GM19468 (cell line): ENCODE measurements around the gene CPVL.

ENCODE experiments used
- ATAC-seq: cut with Tn5 transposase; IDR thresholded peaks from one replicate; pipeline ENCODE4 v1.9.1; 2021; ENCODE audit warnings: mild to moderate bottlenecking, moderate library complexity, moderate number of reproducible peaks; ENCODE audit not compliant: unreplicated experiment; ENCODE audit errors: extremely low read depth

CPVL gene

GRCh38 chr7:29146057-29146706, at the start of gene CPVL:
CPVL (minus strand) TSS chr7:29146537; CDS start chr7:29121061, 25,476 bp downstream.
- ATAC-seq, result no peak

GRCh38 chr7:29194594-29195427, 48.5 kb upstream of the CPVL start, which contains the start of gene CHN2:
CHN2 (plus strand) TSS chr7:29194775.
- peak; percentile 38 for ATAC-seq

DNA sequence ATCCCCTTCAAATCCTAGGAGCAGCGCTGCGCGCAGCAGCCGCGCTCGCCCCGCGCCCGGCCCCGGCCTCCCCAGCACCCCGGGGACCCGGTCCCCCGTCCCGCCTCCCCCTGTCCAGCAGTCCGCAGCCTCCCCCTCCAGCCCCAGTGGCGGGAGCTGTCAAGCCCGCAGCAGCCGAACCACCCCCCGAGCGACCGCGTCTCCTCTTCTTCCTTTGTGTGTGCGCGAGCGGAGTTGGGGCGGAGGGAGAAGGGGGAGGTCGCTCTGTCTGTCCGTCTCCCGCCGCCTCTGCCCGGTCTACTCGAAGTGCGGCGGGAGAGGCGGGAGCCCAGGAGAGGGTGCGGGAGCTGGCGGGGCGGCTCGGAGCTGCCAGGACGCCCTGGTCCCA, 47.9 kb upstream of the CPVL start:
- no peak for ATAC-seq

DNA sequence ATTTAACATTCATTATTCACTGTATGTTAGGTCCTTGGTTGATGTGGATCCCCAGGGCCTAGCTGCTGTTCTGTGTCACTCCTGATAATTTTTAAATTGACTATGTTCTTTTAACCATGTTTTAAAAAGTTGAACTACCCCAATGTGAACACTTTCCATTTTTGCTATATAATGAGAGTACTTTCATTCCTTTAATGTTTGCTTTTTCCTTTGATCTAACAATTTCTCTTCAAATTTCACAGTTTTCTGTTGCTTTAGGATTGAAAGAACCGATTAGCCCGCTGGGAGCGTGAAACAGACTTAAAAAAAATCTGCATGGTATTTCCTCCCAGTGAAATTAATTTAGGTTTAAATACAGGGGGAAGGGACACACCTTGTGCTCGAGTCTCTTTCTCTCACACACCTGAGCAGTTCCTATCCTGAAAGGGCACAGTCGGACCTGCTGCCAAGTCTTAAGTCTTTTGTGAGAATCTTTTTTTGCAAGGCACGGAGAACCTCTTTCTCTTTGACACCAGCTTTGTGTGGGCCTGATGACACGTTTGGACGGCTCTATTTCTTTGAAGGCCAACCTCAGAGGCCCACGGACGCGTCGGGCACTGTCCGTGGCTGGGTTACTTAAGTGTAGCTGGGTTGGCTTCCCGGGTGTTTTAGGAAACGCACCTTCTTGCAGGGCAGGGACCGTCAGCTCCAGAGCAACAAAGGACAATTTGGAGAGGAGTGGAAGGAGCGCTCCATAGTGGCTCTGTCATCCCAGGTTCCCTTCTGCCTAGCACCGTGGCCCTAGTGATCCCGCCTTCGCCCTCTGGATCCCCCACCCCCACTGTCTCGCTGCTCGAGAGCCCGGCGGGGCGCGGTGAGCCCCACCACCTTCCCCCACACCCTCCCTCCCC, 47.2 kb upstream of the CPVL start:
- ATAC-seq, result no peak

- ATAC-seq, result no peak
These were observed 46.5 kb upstream of the CPVL start for GRCh38 chr7:29192811-29193210.

DNA sequence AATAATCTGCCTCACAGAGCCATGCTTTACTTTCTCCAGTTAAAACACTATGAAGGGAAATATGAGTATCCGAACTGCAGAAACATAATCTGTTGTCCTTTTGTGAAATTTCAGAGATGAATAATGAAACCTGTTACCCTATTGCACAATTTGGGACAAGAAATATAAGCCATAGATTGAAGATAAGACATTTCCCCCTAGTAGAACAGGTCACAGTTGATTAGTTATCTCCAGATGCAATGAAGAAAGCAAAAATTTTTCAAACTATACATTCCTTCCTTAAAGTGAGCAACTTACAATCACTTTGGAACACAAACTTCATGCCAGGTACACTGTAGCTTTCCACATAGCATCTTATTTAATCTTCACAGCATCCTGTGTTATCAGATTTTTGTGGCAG, 46.0 kb upstream of the CPVL start:
- ATAC-seq, result no peak

DNA sequence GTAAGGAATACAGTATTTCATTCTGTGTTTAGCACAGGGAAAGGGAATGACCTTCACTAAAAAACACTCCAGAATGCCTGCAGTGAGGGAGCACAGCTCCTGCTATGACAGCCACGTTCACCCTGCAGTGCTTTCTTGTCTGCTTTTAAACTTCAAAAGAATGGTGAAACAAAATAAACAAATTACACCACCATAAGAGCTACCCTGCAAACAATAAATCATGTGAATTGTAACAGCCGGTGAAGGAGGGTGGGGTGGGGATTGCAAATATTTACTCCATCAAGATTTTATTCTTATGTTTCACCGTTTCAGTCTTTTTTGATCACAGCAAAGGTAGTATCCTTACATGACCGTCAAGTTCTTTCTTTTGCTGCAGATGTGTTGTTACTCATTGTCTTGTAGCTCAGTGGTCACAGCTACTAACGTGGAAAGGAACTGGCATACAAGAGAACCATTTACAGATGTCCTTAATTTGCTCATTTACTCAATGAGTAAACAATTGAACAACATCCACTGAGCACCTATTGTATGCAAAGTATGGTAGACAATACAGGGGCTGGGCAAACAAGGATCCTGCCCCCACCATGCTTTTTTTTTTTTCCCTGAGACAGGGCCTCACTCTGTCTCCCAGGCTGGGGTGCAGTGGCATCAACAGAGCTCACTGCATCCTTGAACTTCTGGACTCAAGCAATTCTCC, 44.2 kb upstream of the CPVL start:
- ATAC-seq, result no peak

GRCh38 chr7:29189743-29190201, 43.4 kb upstream of the CPVL start:
- ATAC-seq, result no peak

DNA sequence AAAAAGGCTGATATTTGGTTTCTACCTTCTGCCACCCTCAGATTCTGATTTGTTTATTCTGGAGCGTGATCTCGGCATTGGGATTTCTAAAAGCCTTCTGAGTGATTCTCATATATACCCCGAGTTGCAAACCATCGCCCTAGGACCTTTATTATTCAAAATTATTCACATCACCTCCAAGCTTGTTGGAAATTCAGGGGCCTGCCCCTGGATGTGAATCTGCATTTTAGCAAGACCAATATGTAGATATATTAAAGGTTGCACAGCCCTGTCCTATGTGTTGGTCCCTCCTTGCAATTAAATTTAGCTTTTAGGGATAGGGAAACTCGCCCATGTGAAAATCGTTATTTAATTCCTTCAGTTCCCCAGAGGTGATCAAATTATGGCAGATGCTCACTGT, 39.3 kb upstream of the CPVL start:
- ATAC-seq, result no peak

DNA sequence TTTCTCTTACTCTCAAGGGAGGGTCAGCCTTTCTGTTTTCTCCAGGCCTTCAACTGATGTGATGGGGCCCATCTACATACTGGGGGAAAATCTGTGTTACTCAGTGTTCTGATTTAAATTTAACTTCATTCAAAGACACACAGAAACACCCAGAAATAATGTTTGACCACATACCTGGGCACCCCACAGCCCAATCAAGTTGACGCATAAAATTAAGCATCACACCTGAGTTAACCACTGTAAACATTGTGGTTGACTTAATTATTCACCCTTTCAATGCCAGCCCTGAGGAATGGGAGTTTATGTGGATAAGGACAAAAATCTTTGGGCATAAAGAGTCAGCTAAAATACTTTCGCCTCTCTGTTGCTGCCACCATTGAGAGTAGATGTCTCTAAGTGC, 38.3 kb upstream of the CPVL start:
- ATAC-seq, result no peak

DNA sequence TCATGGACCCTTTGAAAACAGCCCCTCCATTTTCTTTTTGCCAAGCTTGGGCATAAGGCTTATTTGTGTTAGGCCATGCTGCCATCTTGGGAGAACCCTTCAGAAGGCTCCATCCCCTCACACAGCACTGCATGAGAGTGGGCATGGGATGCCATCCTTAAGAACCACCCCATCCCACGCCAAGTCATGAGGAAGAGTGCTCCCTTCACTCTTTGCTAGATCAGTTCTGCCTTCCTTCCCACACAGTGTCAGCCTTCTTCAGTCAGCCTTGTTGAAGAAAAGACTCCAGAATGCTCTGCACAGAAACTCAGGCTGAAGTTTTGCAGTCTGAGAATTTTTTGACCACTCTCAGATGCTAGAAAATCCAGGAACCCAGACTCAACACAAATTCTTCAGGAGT, 32.8 kb upstream of the CPVL start:
- ATAC-seq, result no peak

DNA sequence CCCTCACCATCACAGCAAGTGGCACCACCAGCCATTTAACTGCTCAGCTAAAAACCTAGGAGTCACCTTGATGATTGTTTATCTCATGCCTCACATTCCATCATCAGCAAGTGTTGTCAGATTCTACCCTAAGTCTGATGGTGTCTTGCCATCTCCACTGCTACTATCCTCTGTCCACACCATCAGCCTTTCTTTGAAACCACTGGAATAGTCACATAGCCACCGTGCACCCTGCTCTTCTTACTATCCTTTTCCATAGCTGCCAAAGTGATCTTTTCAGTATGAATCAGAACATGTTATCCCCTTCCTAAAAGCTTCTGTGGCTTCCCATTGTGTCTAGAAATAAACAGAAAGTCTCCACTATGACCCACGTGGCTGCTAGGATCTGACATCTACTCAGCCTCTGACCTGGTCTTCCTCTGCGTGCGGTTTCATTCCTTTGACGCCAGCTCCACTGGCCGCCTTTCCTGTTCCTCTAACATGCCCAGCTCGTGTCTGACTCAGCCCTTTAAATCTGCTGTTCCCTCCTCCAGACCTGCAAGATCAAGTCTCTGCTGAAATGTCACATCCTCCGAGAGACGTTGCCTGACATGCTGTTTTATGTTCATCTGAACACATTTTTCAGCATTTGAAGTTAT, 31.7 kb upstream of the CPVL start:
- ATAC-seq, result no peak

- no peak for ATAC-seq
These were observed 27.1 kb upstream of the CPVL start for GRCh38 chr7:29173458-29173857.

GRCh38 chr7:29170781-29171180, 24.4 kb upstream of the CPVL start:
- no peak for ATAC-seq

GRCh38 chr7:29167721-29168120, 21.4 kb upstream of the CPVL start:
- ATAC-seq, result no peak

DNA sequence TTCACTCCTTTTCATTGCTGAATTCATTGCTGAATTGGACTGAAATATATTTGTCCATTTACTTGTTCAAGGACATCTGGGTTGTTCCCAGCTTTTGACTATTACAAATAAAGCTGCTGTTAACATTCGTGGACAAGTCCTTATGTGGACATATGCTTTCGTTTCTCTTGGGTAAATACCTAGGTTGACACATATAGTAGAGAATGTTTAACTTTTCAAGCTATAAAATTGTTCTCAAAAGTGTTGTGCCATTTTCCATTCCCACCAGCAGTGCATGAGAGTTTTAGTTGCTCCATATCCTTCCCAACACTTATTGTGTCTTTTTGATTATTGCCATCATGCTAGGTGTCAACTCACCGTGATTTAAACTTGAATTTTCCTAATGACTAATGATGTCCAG, 17.5 kb upstream of the CPVL start:
- ATAC-seq, result no peak

GRCh38 chr7:29162577-29162976, 16.2 kb upstream of the CPVL start:
- no peak for ATAC-seq

GRCh38 chr7:29161231-29161630, 14.9 kb upstream of the CPVL start:
- ATAC-seq, result no peak

DNA sequence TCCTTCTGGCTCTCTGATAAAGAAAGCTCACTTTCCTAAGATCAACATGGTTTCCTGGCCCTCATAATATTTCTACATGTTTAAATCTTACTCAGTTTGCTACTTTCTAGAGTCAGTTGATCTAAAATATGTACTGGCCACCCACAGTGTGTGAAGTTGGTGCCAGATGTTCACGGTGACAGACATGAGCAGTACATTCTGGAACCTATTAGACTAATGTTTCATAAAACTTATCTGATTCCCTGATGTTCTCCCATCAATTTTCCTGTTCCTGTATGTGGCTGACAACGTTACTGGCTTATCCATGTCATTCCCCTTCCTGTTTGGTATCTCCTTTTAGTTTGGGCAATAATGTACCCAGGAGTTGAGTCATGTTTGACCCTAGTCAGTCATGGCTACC, 13.7 kb upstream of the CPVL start:
- ATAC-seq, result no peak
